HL-60 (cell line): ENCODE measurements around the gene MSH3.

Source experiments
- DNase-seq, 2 experiments: peaks; one replicate each; pipeline ENCODE4 v3.0.0-alpha.2; 2010 to 2020; ENCODE audit warnings: low read depth in 1 of 2, low spot score in 1 of 2
- H3K27ac ChIP-seq: fragments of 250-450 bp; sonication (Bioruptor Pico); replicated peaks from 2 replicates; pipeline ENCODE4 v1.5.1; 2020; ENCODE audit warnings: mild to moderate bottlenecking, moderate library complexity
- H3K27me3 ChIP-seq: fragments of 250-450 bp; sonication (Bioruptor Pico); 2 replicates; pipeline ENCODE4 v1.5.1; 2021; ENCODE audit warnings: mild to moderate bottlenecking, moderate library complexity; ENCODE audit not compliant: insufficient read depth, poor library complexity, severe bottlenecking
- H3K4me3 ChIP-seq: replicated peaks from 2 replicates; pipeline ENCODE4 v1.5.1; 2011; ENCODE audit warnings: mild to moderate bottlenecking, control low read depth, low read length; ENCODE audit not compliant: insufficient read depth
- CTCF ChIP-seq: IDR thresholded peaks from one replicate; pipeline ENCODE4 v1.5.1; 2011; ENCODE audit warnings: low read length, control low read depth, inconsistent platforms; ENCODE audit not compliant: insufficient read depth
- GABPA ChIP-seq: IDR thresholded peaks from 2 replicates; pipeline ENCODE4 v1.6.1; 2012; ENCODE audit warnings: low read depth
- POLR2AphosphoS5 ChIP-seq: IDR thresholded peaks from 2 replicates; pipeline ENCODE4 v1.6.1; 2012; ENCODE audit warnings: low read depth
- REST ChIP-seq: IDR thresholded peaks from 2 replicates; pipeline ENCODE4 v1.6.1; 2012; ENCODE audit warnings: low read depth; ENCODE audit not compliant: insufficient replicate concordance
- SPI1 ChIP-seq: IDR thresholded peaks from 2 replicates; pipeline ENCODE4 v1.6.1; 2012; ENCODE audit warnings: low read depth, mild to moderate bottlenecking, borderline replicate concordance

The MSH3 gene

GRCh38 chr5:80641353-80641752, 13.1 kb upstream of the MSH3 start:
- no peak for DNase-seq
- TF ChIP-seq CTCF = no peak
- no peak overlapping the region for H3K27ac ChIP-seq

GRCh38 chr5:80644900-80645299, 9.6 kb upstream of the MSH3 start:
- DNase-seq = no peak
- TF ChIP-seq POLR2AphosphoS5 (no peak), CTCF (no peak), REST (no peak), GABPA (no peak), SPI1 (no peak)
- H3K4me3 ChIP-seq = no peak overlapping the region
- no peaks in the 10 kb centered on the region for H3K27me3 ChIP-seq
- no peak overlapping the region for H3K27ac ChIP-seq

More at GRCh38 chr5:80641353-80641752, 13.1 kb upstream of the MSH3 start:
- no peak overlapping the region for H3K4me3 ChIP-seq
- H3K27me3 ChIP-seq = no peaks in the 10 kb centered on the region

GRCh38 chr5:80646926-80647325, 7.5 kb upstream of the MSH3 start:
- DNase-seq = no peak
- TF ChIP-seq SPI1 (no peak), GABPA (no peak), CTCF (no peak), POLR2AphosphoS5 (no peak), REST (no peak)
- Histone ChIP-seq H3K27me3 (no peaks in the 10 kb centered on the region), H3K4me3 (no peak overlapping the region), H3K27ac (no peak overlapping the region)

- H3K4me3 ChIP-seq = peak overlapping the region; percentile 72
- peak overlapping the region; percentile 92 for H3K27ac ChIP-seq
- H3K27me3 ChIP-seq = no peaks in the 10 kb centered on the region
- DNase-seq = no peak
- TF ChIP-seq CTCF (no peak), SPI1 (no peak), REST (no peak), POLR2AphosphoS5 (no peak), GABPA (no peak)
These were observed 950 bp upstream of the MSH3 start for GRCh38 chr5:80653502-80653901.
